Right renal cortex interstitium (tissue), 3 donors: Measurements from ENCODE around the gene TMEM25. TPM values are rescaled to one million over a fixed set of nuclear protein-coding genes. Genes with fewer than 3 reads are reported as not detected.
"Not testable (repeated sequence)": the region's sequence is repeated elsewhere in the genome, so short reads cannot be mapped to it uniquely, and the experiment has no call there.

Source experiments
- DNase-seq, 3 donors: peaks; one replicate each; pipeline ENCODE4 v3.0.0-alpha.2; 2013; ENCODE audit warnings: low read depth in 3 of 3, low spot score in 2 of 3
- polyA plus RNA-seq, 3 donors: library from polyadenylated mRNA; unstranded; fragments of 120-200 nt; gene quantifications; one replicate each; pipeline ENCODE4 v1.2.1, GENCODE V29; 2013; ENCODE audit not compliant: insufficient read length in 3 of 3

TMEM25 gene
- polyA plus RNA-seq, 3 donors = 24.4 to 26.2 (median 25.7) TPM

DNA sequence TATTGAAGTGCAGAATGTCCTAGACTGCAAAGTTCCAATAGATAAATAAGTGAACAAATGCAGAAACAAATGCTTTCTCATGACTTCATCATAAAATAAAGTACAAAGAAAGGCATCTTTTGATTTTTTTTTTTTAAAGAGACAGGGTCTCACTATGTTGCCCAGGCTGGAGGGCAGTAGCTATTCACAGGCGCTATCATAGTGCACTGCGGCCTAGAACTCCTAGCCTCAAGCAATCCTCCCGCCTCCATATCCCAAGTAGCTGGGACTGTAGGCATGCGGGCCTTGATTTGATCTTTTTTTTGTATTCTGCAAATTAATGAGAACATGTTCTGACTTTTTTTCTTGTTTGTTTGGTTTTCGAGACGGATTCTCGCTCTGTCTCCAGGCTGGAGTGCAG is 43.6 kb downstream of the TMEM25 start:
- no peak for DNase-seq

DNA sequence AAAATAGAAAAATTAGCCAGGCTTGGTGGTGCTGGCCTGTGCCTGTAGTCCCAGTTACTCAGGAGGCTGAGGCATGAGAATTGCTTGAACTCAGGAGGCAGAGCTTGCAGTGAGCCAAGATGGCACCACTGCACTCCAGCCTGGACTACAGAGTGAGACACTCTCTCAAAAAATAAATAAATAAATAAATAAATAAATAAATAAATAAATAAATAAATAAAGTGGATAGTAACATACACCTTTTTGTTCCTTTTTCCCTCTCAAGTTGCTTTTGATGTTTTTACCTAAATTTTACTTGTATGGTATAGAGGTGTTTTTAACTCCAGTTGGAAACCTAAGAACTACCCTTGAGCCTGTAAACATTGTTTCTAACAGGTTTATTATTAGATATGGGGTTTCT is 47.0 kb downstream of the TMEM25 start:
- not testable (repeated sequence) for DNase-seq

DNA sequence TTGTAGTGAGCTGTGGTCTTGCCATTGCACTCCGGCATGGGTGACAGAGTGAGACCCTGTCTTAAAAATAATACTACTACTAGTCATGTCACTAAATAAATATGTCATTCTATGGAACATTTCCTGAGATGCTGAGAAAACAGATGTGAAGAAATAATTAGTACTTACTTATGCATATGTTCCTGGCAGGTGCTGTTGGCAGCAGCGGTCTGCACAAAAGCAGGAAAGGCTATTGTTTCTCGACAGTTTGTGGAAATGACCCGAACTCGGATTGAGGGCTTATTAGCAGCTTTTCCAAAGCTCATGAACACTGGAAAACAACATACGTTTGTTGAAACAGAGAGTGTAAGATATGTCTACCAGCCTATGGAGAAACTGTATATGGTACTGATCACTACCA is 50.1 kb downstream of the TMEM25 start:
- DNase-seq = no peak

Other genes with a start within 250 kb of the TMEM25 start
- gene CD3E, start 226.5 kb upstream of the TMEM25 start, polyA plus RNA-seq = under 1 TPM; 0.30 to 0.57 (median 0.35) TPM
- gene CD3D, start 188.5 kb upstream of the TMEM25 start, polyA plus RNA-seq = under 1 TPM; 0.25 to 0.61 (median 0.35) TPM
- under 1 TPM; 0.31 to 0.51 (median 0.43) TPM for gene CD3G, start 186.8 kb upstream of the TMEM25 start, polyA plus RNA-seq
- gene UBE4A, start 171.6 kb upstream of the TMEM25 start, polyA plus RNA-seq = 10 to 100 TPM; 34.4 to 41.4 (median 34.7) TPM
- gene ATP5MG, start 129.6 kb upstream of the TMEM25 start, polyA plus RNA-seq = 100 to 1,000 TPM; 478 to 504 (median 486) TPM
- gene KMT2A, start 94.7 kb upstream of the TMEM25 start, polyA plus RNA-seq = 10 to 100 TPM; 36.0 to 39.2 (median 37.6) TPM
- 1 to 10 TPM; 1.1 to 1.5 (median 1.1) TPM for gene TTC36, start 3.7 kb upstream of the TMEM25 start, polyA plus RNA-seq
- gene IFT46, start 34.7 kb downstream of the TMEM25 start, polyA plus RNA-seq = 10 to 100 TPM; 43.6 to 49.4 (median 47.6) TPM
- gene ARCN1, start 41.2 kb downstream of the TMEM25 start, polyA plus RNA-seq = 100 to 1,000 TPM; 200 to 209 (median 201) TPM
- 100 to 1,000 TPM; 106 to 112 (median 106) TPM for gene PHLDB1, start 76.4 kb downstream of the TMEM25 start, polyA plus RNA-seq
- 1 to 10 TPM in 1 of 3 donors, under 1 TPM in 2; 0.64 to 1.8 (median 0.75) TPM for gene TREH, start 148.5 kb downstream of the TMEM25 start, polyA plus RNA-seq